Stimulated activated CD4-positive, alpha-beta T cell treated with anti-CD3 and anti-CD28 coated beads, Interleukin-4, amount 100 ng/mL, for 24 hours (primary cell): ENCODE results near the gene MTAP.

Source experiments
- DNase-seq: peaks from one replicate; pipeline ENCODE4 v3.0.0-alpha.2; 2020

The MTAP gene

GRCh38 chr9:21974343-21974721 is 171.9 kb downstream of the MTAP start:
- no peak for DNase-seq

GRCh38 chr9:21974722-21975409 is 172.4 kb downstream of the MTAP start:
- DNase-seq: peak; percentile 37

GRCh38 chr9:21976334-21976875 is 174.0 kb downstream of the MTAP start:
- DNase-seq: no peak

GRCh38 chr9:21982391-21982790 is 180.0 kb downstream of the MTAP start:
- DNase-seq: no peak

- DNase-seq: no peak
Observed at GRCh38 chr9:21982861-21983560, 180.6 kb downstream of the MTAP start.

GRCh38 chr9:21983561-21983935 is 181.1 kb downstream of the MTAP start:
- no peak for DNase-seq

- no peak for DNase-seq
Observed at GRCh38 chr9:21984101-21984500, 181.7 kb downstream of the MTAP start.

GRCh38 chr9:21985964-21986667 is 183.7 kb downstream of the MTAP start:
- no peak for DNase-seq
